ENCODE data around the gene ADAMTS17.

Gene ADAMTS17

GRCh38 chr15:100245487-100245820, 96.3 kb downstream of the ADAMTS17 start:
- Mint-ChIP-seq H3K36me3 (ENCODE audit: low read depth) (peaks cover 13% of the 10 kb centered on the region), H3K27me3 (no peaks in the 10 kb centered on the region), H3K27ac (no peak overlapping the region), H3K4me3 (no peak overlapping the region), H3K4me1 (ENCODE audit: low read depth) (peaks cover 2% of the 10 kb centered on the region), H3K9me3 (no peaks in the 10 kb centered on the region)
- DNase-seq: no peak

GRCh38 chr15:100244796-100245486, 96.8 kb downstream of the ADAMTS17 start:
- H3K27me3 Mint-ChIP-seq: no peaks in the 10 kb centered on the region

GRCh38 chr15:100242989-100243388, 98.8 kb downstream of the ADAMTS17 start:
- DNase-seq: no peak
- Mint-ChIP-seq H3K9me3 (no peaks in the 10 kb centered on the region), H3K4me1 (ENCODE audit: low read depth) (peaks cover 2% of the 10 kb centered on the region), H3K4me3 (no peak overlapping the region), H3K36me3 (ENCODE audit: low read depth) (peaks cover 13% of the 10 kb centered on the region), H3K27me3 (no peaks in the 10 kb centered on the region), H3K27ac (no peak overlapping the region)

More at GRCh38 chr15:100244796-100245486, 96.8 kb downstream of the ADAMTS17 start:
- Mint-ChIP-seq H3K36me3 (ENCODE audit: low read depth) (peaks cover 13% of the 10 kb centered on the region), H3K27ac (no peak overlapping the region), H3K4me1 (ENCODE audit: low read depth) (peaks cover 2% of the 10 kb centered on the region), H3K4me3 (no peak overlapping the region), H3K9me3 (no peaks in the 10 kb centered on the region)
- DNase-seq: no peak

GRCh38 chr15:100241572-100242482, 99.9 kb downstream of the ADAMTS17 start:
- Mint-ChIP-seq H3K27ac (no peak overlapping the region), H3K4me1 (ENCODE audit: low read depth) (peaks cover 2% of the 10 kb centered on the region), H3K27me3 (no peaks in the 10 kb centered on the region), H3K36me3 (ENCODE audit: low read depth) (peaks cover 15% of the 10 kb centered on the region), H3K9me3 (no peaks in the 10 kb centered on the region), H3K4me3 (no peak overlapping the region)
- DNase-seq: no peak

GRCh38 chr15:100236981-100237720, 104.6 kb downstream of the ADAMTS17 start:
- no peaks in the 10 kb centered on the region for H3K27me3 Mint-ChIP-seq
- H3K9me3 Mint-ChIP-seq: no peaks in the 10 kb centered on the region
- peaks cover 2% of the 10 kb centered on the region for H3K36me3 Mint-ChIP-seq (ENCODE audit: low read depth)
- DNase-seq: no peak
- H3K4me3 Mint-ChIP-seq: no peak overlapping the region
- peaks cover 5% of the 10 kb centered on the region for H3K4me1 Mint-ChIP-seq (ENCODE audit: low read depth)
- no peak overlapping the region for H3K27ac Mint-ChIP-seq

GRCh38 chr15:100235030-100235617, 106.7 kb downstream of the ADAMTS17 start:
- Mint-ChIP-seq H3K27ac (no peak overlapping the region), H3K9me3 (no peaks in the 10 kb centered on the region), H3K27me3 (no peaks in the 10 kb centered on the region), H3K36me3 (ENCODE audit: low read depth) (peaks cover 2% of the 10 kb centered on the region), H3K4me3 (no peak overlapping the region), H3K4me1 (ENCODE audit: low read depth) (peaks cover 8% of the 10 kb centered on the region)
- DNase-seq: no peak

GRCh38 chr15:100234158-100235029, 107.4 kb downstream of the ADAMTS17 start:
- H3K4me1 Mint-ChIP-seq (ENCODE audit: low read depth): peaks cover 15% of the 10 kb centered on the region
- H3K36me3 Mint-ChIP-seq (ENCODE audit: low read depth): peaks cover 2% of the 10 kb centered on the region
- no peaks in the 10 kb centered on the region for H3K27me3 Mint-ChIP-seq
- DNase-seq: no peak
- H3K27ac Mint-ChIP-seq: no peak overlapping the region
- no peak overlapping the region for H3K4me3 Mint-ChIP-seq
- no peaks in the 10 kb centered on the region for H3K9me3 Mint-ChIP-seq

GRCh38 chr15:100230784-100231183, 111.0 kb downstream of the ADAMTS17 start:
- Mint-ChIP-seq H3K27me3 (no peaks in the 10 kb centered on the region), H3K4me1 (ENCODE audit: low read depth) (peaks cover 16% of the 10 kb centered on the region), H3K27ac (no peak overlapping the region), H3K4me3 (no peak overlapping the region), H3K9me3 (no peaks in the 10 kb centered on the region), H3K36me3 (ENCODE audit: low read depth) (no peaks in the 10 kb centered on the region)
- no peak for DNase-seq

GRCh38 chr15:100229181-100230163, 112.3 kb downstream of the ADAMTS17 start:
- H3K27ac Mint-ChIP-seq: no peak overlapping the region
- peaks cover 26% of the 10 kb centered on the region for H3K4me1 Mint-ChIP-seq (ENCODE audit: low read depth)
- H3K36me3 Mint-ChIP-seq (ENCODE audit: low read depth): no peaks in the 10 kb centered on the region
- H3K9me3 Mint-ChIP-seq: no peaks in the 10 kb centered on the region
- H3K27me3 Mint-ChIP-seq: no peaks in the 10 kb centered on the region
- DNase-seq: no peak
- H3K4me3 Mint-ChIP-seq: no peak overlapping the region

GRCh38 chr15:100227781-100228180, 114.0 kb downstream of the ADAMTS17 start:
- Mint-ChIP-seq H3K9me3 (no peaks in the 10 kb centered on the region), H3K27me3 (no peaks in the 10 kb centered on the region), H3K27ac (no peak overlapping the region), H3K4me1 (ENCODE audit: low read depth) (peaks cover 33% of the 10 kb centered on the region), H3K36me3 (ENCODE audit: low read depth) (no peaks in the 10 kb centered on the region), H3K4me3 (no peak overlapping the region)
- no peak for DNase-seq

- H3K4me3 Mint-ChIP-seq: no peak overlapping the region
- H3K36me3 Mint-ChIP-seq (ENCODE audit: low read depth): no peaks in the 10 kb centered on the region
- H3K9me3 Mint-ChIP-seq: no peaks in the 10 kb centered on the region
- no peak overlapping the region for H3K27ac Mint-ChIP-seq
- peaks cover 33% of the 10 kb centered on the region for H3K4me1 Mint-ChIP-seq (ENCODE audit: low read depth)
- DNase-seq: no peak
- no peaks in the 10 kb centered on the region for H3K27me3 Mint-ChIP-seq
Observed at GRCh38 chr15:100226107-100226506, 115.7 kb downstream of the ADAMTS17 start.

- H3K36me3 Mint-ChIP-seq (ENCODE audit: low read depth): no peaks in the 10 kb centered on the region
- peaks cover 22% of the 10 kb centered on the region for H3K4me1 Mint-ChIP-seq (ENCODE audit: low read depth)
- H3K9me3 Mint-ChIP-seq: no peaks in the 10 kb centered on the region
- no peak overlapping the region for H3K27ac Mint-ChIP-seq
- DNase-seq: no peak
- H3K27me3 Mint-ChIP-seq: no peaks in the 10 kb centered on the region
- no peak overlapping the region for H3K4me3 Mint-ChIP-seq
Observed at GRCh38 chr15:100224206-100225185, 117.3 kb downstream of the ADAMTS17 start.
